GM18873 (cell line): Measurements from ENCODE around the gene DPM2.

ENCODE experiments used
- ATAC-seq: cut with Tn5 transposase; IDR thresholded peaks from one replicate; pipeline ENCODE4 v1.9.1; 2021; ENCODE audit warnings: mild to moderate bottlenecking, moderate library complexity, moderate number of reproducible peaks; ENCODE audit not compliant: unreplicated experiment, low FRiP score

The DPM2 gene

GRCh38 chr9:127958728-127959127, 21.1 kb upstream of the DPM2 start:
- no peak for ATAC-seq

- ATAC-seq: no peak
Observed at GRCh38 chr9:127955294-127956015, 17.8 kb upstream of the DPM2 start.

DNA sequence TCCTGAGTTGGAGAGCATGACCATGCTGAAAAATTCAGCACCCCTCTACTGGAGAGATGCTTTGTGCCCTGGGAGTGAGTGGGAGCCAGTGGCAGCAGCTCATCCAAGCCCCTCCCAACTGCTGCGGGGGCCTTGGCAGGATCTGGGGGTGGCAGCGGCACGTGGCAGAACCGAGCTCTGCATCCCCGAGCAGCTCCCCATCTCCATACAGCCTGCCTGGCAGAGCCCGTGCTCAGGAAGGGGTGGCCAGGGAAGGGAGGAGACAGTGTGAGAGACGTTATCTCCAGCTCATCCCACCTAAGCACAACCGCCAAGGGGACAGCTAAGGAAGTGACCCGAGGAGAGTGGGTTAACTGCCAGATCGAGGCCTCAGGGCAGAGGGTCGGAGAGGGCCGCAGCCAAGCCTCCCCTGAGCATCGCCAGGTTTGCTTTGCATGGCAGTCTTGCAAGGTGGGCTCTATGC, 17.2 kb upstream of the DPM2 start:
- no peak for ATAC-seq

DNA sequence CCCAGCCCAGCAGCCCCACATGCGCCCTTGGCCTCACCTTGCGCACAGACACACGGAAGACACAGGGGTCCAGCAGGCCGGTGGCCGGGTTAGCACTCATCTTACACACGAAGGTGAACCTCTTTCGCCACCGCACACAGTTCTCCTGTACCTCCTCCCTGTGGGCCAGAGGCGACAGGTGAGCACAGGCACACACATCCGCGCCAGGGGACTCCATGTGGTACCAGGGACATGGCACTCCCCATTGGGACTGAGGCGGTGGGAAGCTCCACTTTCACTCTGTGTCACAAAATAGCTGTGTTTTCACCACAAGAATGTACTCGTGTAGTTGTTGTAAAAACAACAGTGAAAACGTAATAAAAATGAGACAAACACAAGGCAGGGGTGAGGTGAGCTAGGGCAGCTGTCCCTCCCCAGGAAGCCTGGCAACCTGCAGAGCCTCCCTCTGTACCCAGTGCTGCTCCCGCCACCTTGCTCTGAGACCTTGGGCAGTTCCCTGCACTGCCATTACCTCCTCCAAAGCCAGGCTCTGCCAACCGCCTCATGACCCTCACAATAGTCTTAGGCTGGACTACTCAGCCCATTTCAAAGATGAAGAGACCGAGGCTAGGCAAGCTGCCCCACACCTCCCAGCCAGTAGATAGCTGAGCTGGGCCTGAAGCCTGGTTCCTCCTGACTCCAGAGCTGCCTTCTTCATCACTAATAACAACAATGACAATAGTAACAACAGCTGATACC, 16.3 kb upstream of the DPM2 start:
- no peak for ATAC-seq

DNA sequence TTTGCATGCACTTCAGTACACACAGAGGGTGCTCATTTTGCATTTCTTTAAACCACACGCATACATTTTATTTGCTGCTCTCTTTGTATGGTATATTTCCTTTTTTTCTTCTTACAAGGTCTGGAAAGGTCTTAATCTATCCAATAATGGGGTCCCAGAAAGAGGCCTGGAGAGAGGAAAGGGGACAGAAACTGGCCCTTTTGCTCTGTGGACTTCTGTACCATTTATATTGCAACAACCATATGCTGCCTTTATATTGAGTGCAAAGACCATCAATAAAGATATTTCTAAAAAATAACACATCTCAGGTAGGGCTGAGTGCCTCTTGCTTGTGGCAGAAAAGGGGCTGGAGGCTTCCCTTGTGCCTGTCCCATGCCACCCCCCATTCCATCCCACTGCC, 15.5 kb upstream of the DPM2 start:
- no peak for ATAC-seq

DNA sequence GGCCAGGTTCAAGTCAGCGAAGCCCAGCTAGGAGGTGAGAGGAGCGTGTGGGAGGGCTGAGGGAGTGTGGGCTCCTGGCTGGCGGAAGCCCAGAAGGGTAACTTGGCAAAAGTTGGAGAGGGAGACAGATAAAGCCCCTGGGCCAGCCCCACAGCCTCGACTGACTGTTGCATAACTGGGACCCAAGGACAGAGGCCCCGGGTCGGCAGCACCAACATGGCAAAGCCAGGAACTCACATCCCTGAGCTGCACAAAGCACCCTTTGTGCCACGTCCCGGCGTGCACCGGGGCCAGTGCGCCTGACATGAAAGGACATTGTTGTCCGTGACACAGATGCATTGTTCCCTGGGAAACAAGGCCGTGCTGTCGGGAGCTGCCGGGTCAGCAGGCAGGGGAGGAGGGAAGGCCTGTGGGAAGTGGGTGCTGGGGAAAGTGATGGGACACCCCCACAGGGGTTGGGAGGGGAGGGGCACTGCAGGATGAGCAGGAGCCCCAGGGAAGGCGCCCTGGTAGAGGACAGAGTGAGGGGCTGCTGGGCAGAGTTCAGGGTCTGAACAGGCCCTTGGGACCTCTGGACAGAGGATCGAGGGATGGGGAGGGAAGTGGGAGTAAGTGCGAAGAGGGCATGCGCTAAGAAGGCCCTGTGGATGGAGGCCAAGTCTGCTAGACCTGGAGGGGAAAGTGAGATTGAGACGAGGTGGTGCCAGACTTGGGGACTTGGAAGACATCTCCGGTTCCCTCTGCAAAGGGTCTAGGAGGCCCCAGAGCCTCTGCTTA, 13.0 kb upstream of the DPM2 start:
- no peak for ATAC-seq

GRCh38 chr9:127949827-127950512, 12.3 kb upstream of the DPM2 start:
- no peak for ATAC-seq

GRCh38 chr9:127947841-127948710, 10.4 kb upstream of the DPM2 start:
- no peak for ATAC-seq

DNA sequence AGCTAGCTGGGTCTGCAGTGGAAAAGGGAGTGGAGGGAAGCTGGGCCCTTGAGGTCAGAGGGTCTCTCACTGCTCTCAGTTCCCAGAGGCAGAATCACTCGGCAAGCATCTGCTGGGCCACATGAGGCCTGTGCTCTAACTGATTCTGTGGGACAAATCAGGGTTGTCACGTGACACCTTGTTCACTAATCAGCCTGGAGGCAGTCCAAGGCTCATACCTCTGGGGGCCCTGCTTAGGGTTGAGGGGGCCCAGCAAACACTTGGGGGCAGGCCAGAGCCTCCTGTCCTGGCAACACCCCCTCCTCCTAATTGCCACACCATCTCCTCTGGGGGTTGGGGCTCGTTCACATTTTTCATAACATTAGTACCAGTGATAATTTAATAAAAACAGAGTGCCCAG, 9.1 kb upstream of the DPM2 start:
- ATAC-seq: no peak

- no peak for ATAC-seq
Observed at GRCh38 chr9:127945942-127946341, 8.3 kb upstream of the DPM2 start.

- no peak for ATAC-seq
Observed at GRCh38 chr9:127945338-127945737, 7.7 kb upstream of the DPM2 start.

- ATAC-seq: no peak
Observed at GRCh38 chr9:127944586-127945218, 7.0 kb upstream of the DPM2 start.

GRCh38 chr9:127943731-127944144, 6.1 kb upstream of the DPM2 start:
- ATAC-seq: no peak

- no peak for ATAC-seq
Observed at GRCh38 chr9:127943011-127943662, 5.5 kb upstream of the DPM2 start.

- ATAC-seq: no peak
Observed at GRCh38 chr9:127942216-127943010, 4.8 kb upstream of the DPM2 start.

DNA sequence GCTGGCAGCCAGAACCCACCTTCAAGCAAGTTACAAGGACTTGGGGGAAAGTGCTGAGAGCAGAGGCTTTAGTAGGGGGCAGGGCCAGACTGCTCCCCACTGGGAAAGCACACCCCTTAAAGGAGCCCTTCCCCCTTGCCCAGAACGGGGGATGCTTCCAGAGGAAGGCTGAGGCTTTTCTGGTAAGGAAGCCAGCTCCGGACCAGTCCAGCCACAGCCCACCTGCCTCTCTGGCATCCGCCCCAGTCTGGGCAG, 4.2 kb upstream of the DPM2 start:
- no peak for ATAC-seq

- no peak for ATAC-seq
Observed at GRCh38 chr9:127941062-127941960, 3.7 kb upstream of the DPM2 start.
